Measurements from ENCODE around the gene RAB7A.
"Not testable (repeated sequence)": the region's sequence is repeated elsewhere in the genome, so short reads cannot be mapped to it uniquely, and the experiment has no call there.

RAB7A gene

DNA sequence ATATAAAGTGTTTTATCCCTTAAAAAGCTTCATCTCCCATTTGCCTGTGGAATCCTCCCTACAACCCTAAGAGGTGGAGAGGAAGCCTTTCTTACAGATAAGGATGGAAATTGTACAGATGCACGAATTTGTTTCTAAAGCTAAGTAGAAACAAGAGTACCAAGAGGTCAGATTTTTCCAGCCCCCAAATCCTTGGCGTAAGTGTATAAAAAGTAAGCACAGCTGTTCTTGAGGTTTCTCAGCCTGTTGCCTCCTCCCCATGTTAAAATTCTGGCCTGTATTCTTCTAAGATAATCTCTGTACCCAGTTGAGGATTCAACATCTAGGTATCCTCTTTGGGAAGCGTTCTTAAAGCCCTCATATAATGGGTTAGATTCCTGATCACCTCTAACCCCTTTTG lies 34.9 kb downstream of the RAB7A start:
- no peak for DNase-seq

DNA sequence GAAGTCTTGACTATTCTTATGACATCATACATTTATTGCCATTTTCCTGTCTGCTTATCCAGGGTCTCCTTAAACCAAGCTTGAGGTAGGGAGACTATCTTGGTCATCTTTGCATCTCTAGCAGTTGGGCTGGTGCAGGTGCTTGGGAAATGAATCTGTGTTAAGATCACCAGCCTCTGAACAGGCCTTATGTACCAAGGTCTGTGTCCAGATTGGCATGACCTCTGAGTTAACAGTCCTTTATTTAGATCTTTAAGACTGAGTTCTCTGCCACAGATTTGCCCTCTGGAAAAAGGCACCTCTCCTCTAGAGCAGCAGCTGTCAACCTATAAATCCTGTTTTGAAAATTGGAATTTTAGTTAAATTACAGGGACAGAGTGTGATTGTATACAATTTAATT lies 35.4 kb downstream of the RAB7A start:
- DNase-seq: no peak

- no peak for DNase-seq
These were observed 38.0 kb downstream of the RAB7A start for GRCh38 chr3:128763967-128764366.

- no peak for DNase-seq
These were observed 38.9 kb downstream of the RAB7A start for GRCh38 chr3:128764863-128765262.

DNA sequence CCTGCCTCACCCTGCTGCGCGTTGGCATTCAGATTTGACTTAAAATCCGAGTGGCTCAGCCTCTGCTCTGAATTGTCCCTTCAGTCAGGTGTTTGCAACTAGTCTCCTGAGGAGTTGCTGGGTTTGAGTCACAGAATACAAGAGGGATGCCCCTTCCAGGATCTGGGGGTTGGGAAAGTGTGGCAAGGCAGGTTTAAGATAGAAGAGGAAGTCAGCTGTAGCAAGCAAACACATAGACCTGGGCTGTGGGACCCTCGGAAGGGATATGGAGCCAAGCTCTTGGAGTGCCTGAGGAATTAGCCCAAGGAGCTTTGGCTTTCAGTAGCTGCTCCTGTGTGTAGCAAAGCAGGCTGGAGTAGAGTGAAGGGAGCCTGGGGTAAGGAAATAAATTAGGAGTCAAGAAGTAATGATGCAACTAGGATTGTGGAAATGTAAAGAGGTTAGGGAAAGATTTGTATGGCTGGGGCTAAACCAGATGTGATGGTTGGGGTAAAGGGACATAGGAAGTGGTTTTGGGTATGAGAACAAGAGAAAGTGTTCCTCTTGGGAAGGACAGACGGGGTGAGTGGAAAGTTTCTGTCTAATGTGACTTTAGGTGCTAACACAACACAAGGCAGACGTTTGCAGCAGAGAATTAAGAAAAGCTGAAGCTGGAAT lies 41.2 kb downstream of the RAB7A start:
- no peak for DNase-seq

DNA sequence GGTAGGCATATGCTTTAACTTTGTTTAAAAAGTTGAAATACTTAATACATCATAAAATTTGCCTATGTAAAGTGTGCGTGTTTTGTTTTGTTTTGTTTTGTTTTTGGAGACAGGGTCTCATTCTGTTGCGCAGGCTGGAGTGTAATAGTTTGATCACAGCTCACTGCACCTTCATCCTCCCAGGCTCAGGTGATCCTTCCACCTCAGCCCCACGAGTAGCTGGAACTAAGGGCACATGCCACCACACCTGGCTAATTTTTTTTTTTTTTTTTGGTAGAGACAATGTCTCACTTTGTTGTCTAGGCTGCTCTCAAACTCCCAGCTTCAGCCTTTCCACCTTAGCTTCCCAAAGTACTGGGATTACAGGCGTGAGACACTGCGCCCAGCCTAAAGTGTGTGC lies 42.5 kb downstream of the RAB7A start:
- no peak for DNase-seq

GRCh38 chr3:128770387-128770786 lies 44.4 kb downstream of the RAB7A start:
- DNase-seq: no peak

- not testable (repeated sequence) for DNase-seq
These were observed 47.2 kb downstream of the RAB7A start for GRCh38 chr3:128773189-128773588.

- not testable (repeated sequence) for DNase-seq
These were observed 47.6 kb downstream of the RAB7A start for GRCh38 chr3:128773592-128773991.

DNA sequence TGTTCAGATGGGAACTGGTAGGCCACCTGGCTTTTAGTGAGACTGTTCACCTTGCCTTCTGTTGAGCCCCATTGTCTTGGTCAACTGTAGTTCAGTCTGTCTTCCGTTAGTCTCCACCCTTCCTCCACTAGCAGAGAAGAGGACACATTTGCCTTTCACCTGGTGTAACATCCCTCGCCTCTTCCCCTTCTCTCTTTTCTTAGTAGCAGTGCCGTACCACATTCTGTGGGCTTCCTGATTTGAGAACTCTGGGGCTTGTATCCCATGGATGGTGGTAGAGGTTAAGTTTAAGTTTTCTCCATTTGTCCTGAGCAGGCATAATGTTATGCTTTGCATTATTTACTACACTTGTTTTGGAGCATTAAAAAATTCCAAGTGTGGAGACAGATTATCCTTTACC lies 49.3 kb downstream of the RAB7A start:
- DNase-seq: no peak

DNA sequence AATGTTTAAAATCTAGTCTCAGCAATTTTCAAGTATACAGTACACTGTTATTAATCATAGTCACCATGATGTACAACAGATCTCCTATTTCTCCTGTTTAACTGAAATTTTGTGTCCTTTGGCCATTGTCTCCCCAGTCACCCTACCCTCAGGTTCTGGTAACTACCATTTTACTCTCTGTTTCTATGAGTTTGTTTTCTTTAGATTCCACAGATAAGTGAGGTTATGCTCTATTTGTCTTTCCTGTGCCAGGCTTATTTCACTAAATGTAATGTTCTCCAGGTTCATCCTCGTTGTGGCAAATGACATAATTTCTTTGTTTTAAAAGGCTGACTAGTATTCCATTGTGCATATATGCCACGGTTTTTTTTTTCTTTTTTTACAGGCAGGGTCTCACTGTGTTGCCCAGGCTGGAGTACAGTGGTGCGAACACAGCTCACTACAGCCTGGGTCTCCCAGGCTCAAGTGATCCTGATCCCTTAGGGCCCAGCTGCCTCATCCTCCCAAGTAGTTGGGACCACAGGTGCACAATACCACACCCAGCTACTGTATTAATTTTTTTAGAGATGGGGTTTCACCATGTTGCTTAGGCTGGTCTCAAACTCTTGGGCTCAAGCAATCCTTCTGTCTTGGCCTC lies 50.0 kb downstream of the RAB7A start:
- no peak for DNase-seq

GRCh38 chr3:128780101-128780837 lies 54.3 kb downstream of the RAB7A start:
- DNase-seq: no peak

- DNase-seq: no peak
These were observed 55.2 kb downstream of the RAB7A start for GRCh38 chr3:128781164-128781563.

- no peak for DNase-seq
These were observed 56.5 kb downstream of the RAB7A start for GRCh38 chr3:128782282-128783146.

GRCh38 chr3:128783774-128784173 lies 57.8 kb downstream of the RAB7A start:
- DNase-seq: no peak

DNA sequence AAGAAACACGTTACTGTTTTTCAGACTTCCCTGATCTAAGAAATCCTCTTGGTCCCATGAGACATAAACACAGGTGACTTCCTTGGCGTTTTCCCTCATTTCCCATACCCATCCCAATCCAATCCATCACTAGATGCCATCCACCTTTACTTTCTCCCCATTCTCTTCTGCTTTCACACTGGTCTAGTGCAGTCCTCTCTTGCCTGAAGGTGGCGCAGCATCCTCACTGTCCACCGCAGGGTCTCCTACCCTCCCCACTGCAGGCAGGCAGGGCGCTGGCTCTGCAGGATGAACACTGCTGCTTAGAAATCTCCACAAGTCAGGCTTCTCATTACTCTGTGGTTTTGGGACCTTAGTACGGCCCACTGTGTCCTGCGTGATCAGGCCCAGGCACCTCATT lies 58.2 kb downstream of the RAB7A start:
- DNase-seq: peak; percentile 57

DNA sequence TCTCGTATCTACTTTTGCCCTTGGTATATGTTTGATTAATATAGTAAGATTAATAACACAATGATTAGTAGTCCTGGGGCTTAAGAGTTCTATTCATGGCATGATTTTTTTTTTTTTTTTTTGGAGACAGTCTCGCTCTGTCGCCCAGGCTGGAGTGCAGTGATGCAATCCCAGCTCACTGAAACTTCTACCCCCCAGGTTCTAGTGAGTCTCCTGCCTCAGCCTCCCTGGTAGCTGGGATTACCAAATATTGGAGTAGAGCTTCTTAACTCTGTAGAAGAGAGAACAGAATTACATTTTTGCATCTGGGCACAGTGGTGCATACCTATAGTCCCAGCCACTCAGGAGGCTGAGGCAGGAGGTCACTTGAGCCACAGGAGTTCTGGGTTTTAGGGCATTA lies 58.9 kb downstream of the RAB7A start:
- no peak for DNase-seq

DNA sequence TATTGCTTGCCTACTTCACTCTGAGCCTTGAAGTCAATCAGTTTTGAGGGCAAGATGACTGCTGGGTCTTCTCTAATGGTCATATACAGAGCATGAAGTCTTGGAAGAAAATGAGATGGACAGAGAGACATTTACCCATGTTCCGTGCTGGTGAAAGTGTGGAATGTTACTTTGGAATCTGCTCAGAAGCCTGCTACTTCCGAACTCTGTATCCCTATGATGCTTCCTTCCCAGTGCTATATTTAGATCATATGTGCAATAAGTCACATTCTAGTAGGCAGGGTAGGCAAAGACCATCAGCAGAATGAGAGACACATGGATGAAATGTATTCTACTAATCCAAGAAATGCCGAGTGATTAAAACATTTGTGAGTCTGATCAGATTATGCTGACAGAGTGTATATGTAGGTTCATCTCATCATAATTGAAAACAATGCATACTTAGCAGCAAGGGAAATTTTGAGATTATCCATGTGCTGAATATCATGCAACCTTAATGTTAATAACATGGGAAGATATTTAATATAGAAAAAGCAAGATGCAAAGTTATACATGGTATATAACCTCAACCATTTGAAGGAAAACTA lies 60.5 kb downstream of the RAB7A start:
- DNase-seq: no peak

DNA sequence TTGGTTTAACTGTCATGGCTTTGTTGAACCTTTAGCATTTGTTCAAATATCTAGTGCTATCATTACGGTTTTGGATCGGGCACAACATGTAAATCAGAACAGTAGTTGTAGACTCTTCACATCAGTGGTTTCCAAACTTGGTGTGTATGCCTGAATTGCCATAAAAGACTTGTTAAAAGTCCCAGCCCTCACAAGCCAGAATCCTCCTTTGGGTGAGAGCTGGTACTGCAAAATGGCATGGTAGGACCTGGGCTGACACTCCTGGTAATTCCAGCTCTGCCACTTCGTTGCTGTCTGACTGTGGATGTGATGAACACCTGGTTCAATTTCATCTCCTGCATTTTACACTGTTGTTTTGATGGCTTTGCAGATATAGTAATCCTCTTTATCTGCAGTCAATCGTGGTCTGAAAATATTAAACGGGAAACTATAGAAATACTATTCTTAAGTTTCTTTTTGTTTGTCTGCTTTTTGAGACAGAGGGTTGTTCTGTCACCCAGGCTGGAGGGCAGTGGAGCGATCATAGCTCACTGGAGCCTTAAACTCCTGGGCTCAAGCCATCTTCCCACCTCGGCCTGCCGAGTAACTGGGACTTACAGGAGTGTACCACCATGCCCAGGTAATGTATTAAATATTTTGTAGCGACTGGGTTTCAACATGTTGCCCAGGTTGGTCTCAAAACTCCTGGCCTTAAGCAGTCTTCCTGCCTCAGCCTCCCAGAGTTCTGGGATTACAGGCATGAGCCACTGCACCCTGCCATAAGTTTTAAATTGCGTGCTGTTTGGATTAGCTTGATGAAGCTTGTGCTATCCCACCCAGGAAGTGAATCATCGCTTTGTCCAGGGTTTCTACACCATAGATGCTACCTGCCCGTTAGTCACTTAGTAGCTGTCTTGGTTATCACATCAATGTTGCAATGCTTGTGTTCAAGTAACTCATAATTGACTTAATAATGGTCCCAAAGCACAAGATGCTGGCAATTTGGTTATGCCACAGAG lies 61.6 kb downstream of the RAB7A start:
- DNase-seq: peak; percentile 33

DNA sequence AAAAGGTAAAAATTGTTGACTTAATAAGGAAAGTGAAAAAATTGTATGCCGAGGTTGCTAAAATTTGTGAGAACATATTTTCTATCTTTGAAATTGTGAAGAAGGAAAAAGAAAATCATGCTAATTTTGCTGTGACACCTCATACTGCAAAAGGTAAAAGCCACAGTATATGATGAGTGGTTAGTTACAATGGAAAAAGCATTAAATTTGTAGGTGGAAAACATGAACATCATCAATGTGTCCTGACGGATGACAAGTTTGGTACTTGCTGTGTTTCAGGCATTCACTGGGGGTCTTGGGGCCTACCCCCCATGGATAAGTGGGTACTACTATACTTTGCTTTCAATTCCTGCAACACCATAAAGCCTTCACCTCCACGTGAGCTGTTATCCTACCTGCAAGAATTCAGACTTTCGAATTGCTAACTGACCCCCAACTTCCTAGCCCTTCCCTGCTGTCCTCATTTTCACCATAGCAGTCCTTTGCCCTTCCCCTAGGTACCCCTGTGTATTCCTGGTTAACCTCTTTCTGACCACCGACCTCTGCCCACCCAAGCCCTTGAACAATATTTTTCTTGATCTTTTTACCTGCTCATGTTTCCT lies 62.4 kb downstream of the RAB7A start:
- DNase-seq: no peak

Data from activated T-cell treated with anti-CD3 and anti-CD28 coated beads, Interleukin-2, amount 50 U/mL, for 1 hour (primary cell).